Heart left ventricle (tissue), 16 donors: ENCODE results near the gene MTARC2. TPM values are rescaled to one million over a fixed set of nuclear protein-coding genes. Genes with fewer than 3 reads are reported as not detected.

Experiments
- ATAC-seq, 4 donors: fragments of 200-7000 bp; cut with Tn5 transposase; one replicate each; pipeline ENCODE4 v1.9.1; 2020 to 2022; ENCODE audit warnings: moderate library complexity in 4 of 4, mild to moderate bottlenecking in 3 of 4, moderate number of reproducible peaks in 1 of 4
- DNase-seq, 5 donors: peaks; one replicate each; pipeline ENCODE4 v3.0.0-alpha.2; 2020
- H3K27ac ChIP-seq, 12 donors: fragments of 200-600 bp; sonication (generic) in 4 of 12; one replicate each; pipeline versions ENCODE4 v1.5.0 to v1.8.0; 2016 to 2022; ENCODE audit warnings: mild to moderate bottlenecking in 2 of 12
- H3K27me3 ChIP-seq, 9 donors: fragments of 200-600 bp; sonication (generic) in 2 of 9; one replicate each; pipeline versions ENCODE4 v1.5.1 to v1.8.0; 2016 to 2022; ENCODE audit warnings: mild to moderate bottlenecking in 3 of 9
- H3K36me3 ChIP-seq, 9 donors: fragments of 200-600 bp; sonication (generic) in 2 of 9; one replicate each; pipeline versions ENCODE4 v1.5.0 to v1.8.0; 2018 to 2022; ENCODE audit warnings: mild to moderate bottlenecking in 2 of 9
- H3K4me1 ChIP-seq, 12 donors: fragments of 200-600 bp; sonication (generic) in 4 of 12; one replicate each; pipeline versions ENCODE4 v1.5.0 to v1.8.0; 2016 to 2022; ENCODE audit warnings: mild to moderate bottlenecking in 3 of 12
- H3K4me3 ChIP-seq, 12 donors: fragments of 200-600 bp; sonication (generic) in 4 of 12; one replicate each; pipeline versions ENCODE4 v1.5.0 to v1.8.0; 2017 to 2022; ENCODE audit warnings: mild to moderate bottlenecking in 9 of 12, moderate library complexity in 4 of 12
- H3K9me3 ChIP-seq, 12 donors: fragments of 200-600 bp; sonication (generic) in 4 of 12; one replicate each; pipeline versions ENCODE4 v1.5.0 to v1.8.0; 2016 to 2022; ENCODE audit warnings: mild to moderate bottlenecking in 1 of 12
- POLR2A ChIP-seq, 2 donors: fragments of 450-650 bp; IDR thresholded peaks; one replicate each; pipeline ENCODE4 v1.6.1; 2017; ENCODE audit warnings: antibody characterized with exemption in 2 of 2, mild to moderate bottlenecking in 2 of 2, moderate library complexity in 2 of 2
- WGBS, 4 donors: extraction: QIAGEN DNeasy Blood & Tissue Kit in 2 of 4; methylation state at CpG; one replicate each; pipeline versions ENCODE4 v1.1.5 to v1.1.7; 2013 to 2018; 5-methylcytosine and 5-hydroxymethylcytosine counted together
- intact Hi-C, 10 donors: fragments of 100-400 bp; cut with DNase I; formaldehyde crosslinking; loops; one replicate each; pipeline versions ENCODE4 v1.11.1 to v1.14.2; 2022
- polyA plus RNA-seq, 2 donors: library from polyadenylated mRNA; stranded (reverse); fragments of 200-250 nt; gene quantifications; one replicate each; pipeline ENCODE4 v1.2.3, GENCODE V29; 2013
- total RNA-seq, 9 donors: library from RNA; depleted of rRNA in 2 of 9; stranded (reverse); fragments of >200 nt in 2 of 9; fragmentation: NEBNext Ultra II Directional in 3 of 9; extraction: Animal tissue kit (Norgen Biotek cat#: 25700) in 3 of 9; gene quantifications; one replicate each; pipeline versions ENCODE4 v1.1.0 to v1.2.4, GENCODE V29; 2016 to 2023
- TF ChIP-seq, protein P1 (sequence below), 12 donors: fragments of 200-600 bp; sonication (generic) in 4 of 12; IDR thresholded peaks; one replicate each; pipeline versions ENCODE4 v1.5.0 to v1.8.0; 2018 to 2022; ENCODE audit warnings: antibody characterized with exemption in 12 of 12, mild to moderate bottlenecking in 5 of 12
- donor health status: ischemic (EF 13 %, LVEDD 7.1; RV severe dilation, severe dysfunction).
- donor health status: healthy with polysubstance abuse.
- donor health status: DM: no; HTN: yes; CAD: no.
- donor health status: DM: no; HTN: no; CAD: no.
- donor health status: ischemic (EF 25% LVEDD 6.9; RV normal size, moderate dysfunction).
- donor health status: ischemic (EF 25% LVEDD 5.7; RV mildly dilated, moderate dysfunction).
- donor health status: healthy.
- donor health status: DM: yes; HTN: yes; CAD: no.
- donor health status: ischemic (EF 35%, LVEDD 5.7; RV mildly dilated, moderate dysfunction).
- donor health status: nonischemic (EF 11% LVEDD 7.7; RV severe dilation, severe dysfunction).
- donor health status: DM: yes; HTN: yes; CAD: no.
- donor health status: PGD.
- donor health status: ischemic (EF 29% LVEDD 5.4; RV normal size, mild dysfunction).
- donor health status: nonischemic (EF 23%, LVEDD 6.1; RV moderate dilation, normal function).

MTARC2 gene
- total and polyA plus RNA-seq, 11 donors: 10.4 to 29.1 (median 20.3) TPM

- Histone ChIP-seq H3K4me1 (peaks cover 0 to 39% (median 28%) of the 10 kb centered on the region in 12 donors), H3K27ac (no peak overlapping the region), H3K9me3 (no peaks in the 10 kb centered on the region), H3K4me3 (no peak overlapping the region), H3K36me3 (peaks cover 0 to 55% (median 39%) of the 10 kb centered on the region in 9 donors), H3K27me3 (no peaks in the 10 kb centered on the region)
- no peak for ATAC-seq
- intact Hi-C loops: no loop called here
- TF ChIP-seq, protein P1, sequence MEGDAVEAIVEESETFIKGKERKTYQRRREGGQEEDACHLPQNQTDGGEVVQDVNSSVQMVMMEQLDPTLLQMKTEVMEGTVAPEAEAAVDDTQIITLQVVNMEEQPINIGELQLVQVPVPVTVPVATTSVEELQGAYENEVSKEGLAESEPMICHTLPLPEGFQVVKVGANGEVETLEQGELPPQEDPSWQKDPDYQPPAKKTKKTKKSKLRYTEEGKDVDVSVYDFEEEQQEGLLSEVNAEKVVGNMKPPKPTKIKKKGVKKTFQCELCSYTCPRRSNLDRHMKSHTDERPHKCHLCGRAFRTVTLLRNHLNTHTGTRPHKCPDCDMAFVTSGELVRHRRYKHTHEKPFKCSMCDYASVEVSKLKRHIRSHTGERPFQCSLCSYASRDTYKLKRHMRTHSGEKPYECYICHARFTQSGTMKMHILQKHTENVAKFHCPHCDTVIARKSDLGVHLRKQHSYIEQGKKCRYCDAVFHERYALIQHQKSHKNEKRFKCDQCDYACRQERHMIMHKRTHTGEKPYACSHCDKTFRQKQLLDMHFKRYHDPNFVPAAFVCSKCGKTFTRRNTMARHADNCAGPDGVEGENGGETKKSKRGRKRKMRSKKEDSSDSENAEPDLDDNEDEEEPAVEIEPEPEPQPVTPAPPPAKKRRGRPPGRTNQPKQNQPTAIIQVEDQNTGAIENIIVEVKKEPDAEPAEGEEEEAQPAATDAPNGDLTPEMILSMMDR (IDR thresholded peaks at IDR 0.05): no peak
- no peak for TF ChIP-seq POLR2A (IDR thresholded peaks at IDR 0.05)
- 88 to 96% (median 94%) methylated on average over 6 of the region's 6 CpGs for WGBS, 4 donors
- DNase-seq: no peak
Measured at GRCh38 chr1:220755309-220755708, 7.2 kb downstream of the MTARC2 start.

GRCh38 chr1:220757441-220757840 lies 9.3 kb downstream of the MTARC2 start:
- Histone ChIP-seq H3K4me3 (no peak overlapping the region), H3K27ac (no peak overlapping the region), H3K27me3 (no peaks in the 10 kb centered on the region), H3K4me1 (peaks cover 0 to 18% (median 11%) of the 10 kb centered on the region in 12 donors), H3K36me3 (peaks cover 0 to 73% (median 48%) of the 10 kb centered on the region in 9 donors), H3K9me3 (no peaks in the 10 kb centered on the region)
- no peak for ATAC-seq
- intact Hi-C loops: no loop called here
- 83 to 85% (median 83%) methylated on average over 3 of the region's 3 CpGs for WGBS, 4 donors
- TF ChIP-seq, protein P1 (IDR thresholded peaks at IDR 0.05): no peak
- no peak for TF ChIP-seq POLR2A (IDR thresholded peaks at IDR 0.05)
- DNase-seq: no peak

DNA sequence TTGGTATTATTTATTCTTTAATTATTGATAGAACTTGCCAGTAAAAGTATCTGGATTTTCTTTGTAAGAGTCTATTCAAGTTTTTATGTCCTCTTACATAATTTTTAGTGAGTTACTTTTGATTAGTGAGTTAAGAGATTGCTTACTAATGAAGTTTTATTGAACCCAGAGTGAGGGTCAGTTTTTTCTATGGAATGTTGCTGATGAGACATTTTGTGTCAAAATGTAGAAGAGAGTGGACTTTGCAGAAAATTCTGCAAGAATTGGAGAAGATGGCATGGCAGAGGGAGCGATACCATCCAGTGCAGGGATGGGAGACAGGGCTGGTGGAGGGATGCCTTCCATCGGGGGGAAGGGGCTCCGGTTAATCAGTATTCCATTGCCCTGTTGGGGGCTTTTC lies 11.0 kb downstream of the MTARC2 start:
- Histone ChIP-seq H3K36me3 (peaks cover 0 to 89% (median 64%) of the 10 kb centered on the region in 9 donors), H3K27ac (no peak overlapping the region), H3K9me3 (no peaks in the 10 kb centered on the region), H3K4me3 (no peak overlapping the region), H3K4me1 (peaks cover 0 to 7% (median 0%) of the 10 kb centered on the region in 12 donors), H3K27me3 (no peaks in the 10 kb centered on the region)
- TF ChIP-seq, protein P1 (IDR thresholded peaks at IDR 0.05): no peak
- TF ChIP-seq POLR2A (IDR thresholded peaks at IDR 0.05): no peak
- 89 to 97% (median 95%) methylated on average over 3 of the region's 3 CpGs for WGBS, 4 donors
- intact Hi-C loops: no loop called here
- ATAC-seq: no peak
- no peak for DNase-seq

- H3K36me3 ChIP-seq: peaks cover 0 to 90% (median 54%) of the 10 kb centered on the region in 9 donors
- DNase-seq (no peak), ATAC-seq (no peak)
- no peak overlapping the region for H3K27ac ChIP-seq
- peaks cover 0 to 12% (median under 1%) of the 10 kb centered on the region in 12 donors for H3K4me1 ChIP-seq
- no peaks in the 10 kb centered on the region for H3K9me3 ChIP-seq
- intact Hi-C loops: no loop called here
- WGBS, 4 donors: 90 to 96% (median 95%) methylated on average over 7 of the region's 7 CpGs
- TF ChIP-seq POLR2A (IDR thresholded peaks at IDR 0.05): no peak
- no peaks in the 10 kb centered on the region for H3K27me3 ChIP-seq
- H3K4me3 ChIP-seq: no peak overlapping the region
Measured at GRCh38 chr1:220761688-220762427, 13.7 kb downstream of the MTARC2 start.
